ENCODE measurements around the gene UBASH3B. TPM values are rescaled to one million over a fixed set of nuclear protein-coding genes. Genes with fewer than 3 reads are reported as not detected.

The UBASH3B gene
- total RNA-seq, 1 donor from 2014 or later = 62.1 TPM

GRCh38 chr11:122791836-122792235 lies 136.3 kb downstream of the UBASH3B start:
- Histone ChIP-seq H3K79me2 (ENCODE audit: insufficient read depth, low read length) (no peaks in the 10 kb centered on the region), H3K4me3 (ENCODE audit: insufficient read depth, low read depth, low read length) (no peak overlapping the region), H3K9ac (ENCODE audit: low read length) (peak overlapping the region; percentile 35), H2AFZ (ENCODE audit: low read depth, low read length) (no peak overlapping the region), H3K36me3 (ENCODE audit: insufficient read depth, low read length) (peaks cover 28% of the 10 kb centered on the region), H3K27ac (ENCODE audit: low read depth, low read length) (peak overlapping the region; percentile 59), H3K4me2 (ENCODE audit: low read length) (peak overlapping the region; percentile 37), H3K27me3 (ENCODE audit: insufficient read depth, low read length) (no peaks in the 10 kb centered on the region), H4K20me1 (ENCODE audit: insufficient read depth, low read length) (no peaks in the 10 kb centered on the region), H3K4me1 (ENCODE audit: insufficient read depth, low read length) (peaks cover 10% of the 10 kb centered on the region), H3K9me3 (ENCODE audit: insufficient read depth, low read depth, low read length) (no peaks in the 10 kb centered on the region)
- Mint-ChIP-seq H3K9me3 (ENCODE audit: unreplicated experiment) (no peaks in the 10 kb centered on the region), H3K27me3 (ENCODE audit: low read depth, unreplicated experiment) (no peaks in the 10 kb centered on the region), H3K4me1 (ENCODE audit: low read depth, unreplicated experiment) (peaks cover 12% of the 10 kb centered on the region), H3K36me3 (ENCODE audit: low read depth, unreplicated experiment) (peaks cover 14% of the 10 kb centered on the region), H3K4me3 (ENCODE audit: unreplicated experiment) (no peak overlapping the region), H3K27ac (ENCODE audit: unreplicated experiment) (peak overlapping the region; percentile 67)
- FAIRE-seq = peak; percentile 86
- TF ChIP-seq EZH2 (IDR thresholded peaks at IDR 0.05; ENCODE audit: insufficient read depth, low read length) = no peak
- TF ChIP-seq CTCF (IDR thresholded peaks at IDR 0.05; ENCODE audit: insufficient read depth, low read depth, low read length) = no peak
- DNase-seq (ENCODE audit: low read depth) = peak; percentile 62

GRCh38 chr11:122793515-122793914 lies 138.0 kb downstream of the UBASH3B start:
- peaks cover 17% of the 10 kb centered on the region for H3K4me1 Mint-ChIP-seq (ENCODE audit: low read depth, unreplicated experiment)

More at GRCh38 chr11:122793515-122793914, 138.0 kb downstream of the UBASH3B start:
- H3K27ac Mint-ChIP-seq (ENCODE audit: unreplicated experiment) = no peak overlapping the region
- TF ChIP-seq CTCF (IDR thresholded peaks at IDR 0.05; ENCODE audit: insufficient read depth, low read depth, low read length) = no peak
- TF ChIP-seq EZH2 (IDR thresholded peaks at IDR 0.05; ENCODE audit: insufficient read depth, low read length) = no peak
- H3K27ac ChIP-seq (ENCODE audit: low read depth, low read length) = no peak overlapping the region
- H3K27me3 Mint-ChIP-seq (ENCODE audit: low read depth, unreplicated experiment) = no peaks in the 10 kb centered on the region
- peaks cover 37% of the 10 kb centered on the region for H3K36me3 ChIP-seq (ENCODE audit: insufficient read depth, low read length)
- H3K4me1 ChIP-seq (ENCODE audit: insufficient read depth, low read length) = peaks cover 10% of the 10 kb centered on the region
- H4K20me1 ChIP-seq (ENCODE audit: insufficient read depth, low read length) = no peaks in the 10 kb centered on the region
- H3K9me3 Mint-ChIP-seq (ENCODE audit: unreplicated experiment) = no peaks in the 10 kb centered on the region
- H3K36me3 Mint-ChIP-seq (ENCODE audit: low read depth, unreplicated experiment) = peaks cover 22% of the 10 kb centered on the region
- H3K4me2 ChIP-seq (ENCODE audit: low read length) = no peak overlapping the region
- no peaks in the 10 kb centered on the region for H3K79me2 ChIP-seq (ENCODE audit: insufficient read depth, low read length)
- no peak overlapping the region for H3K4me3 ChIP-seq (ENCODE audit: insufficient read depth, low read depth, low read length)
- DNase-seq (ENCODE audit: low read depth) (no peak), FAIRE-seq (no peak)
- H2AFZ ChIP-seq (ENCODE audit: low read depth, low read length) = no peak overlapping the region
- no peak overlapping the region for H3K4me3 Mint-ChIP-seq (ENCODE audit: unreplicated experiment)
- H3K9ac ChIP-seq (ENCODE audit: low read length) = no peak overlapping the region
- no peaks in the 10 kb centered on the region for H3K9me3 ChIP-seq (ENCODE audit: insufficient read depth, low read depth, low read length)
- H3K27me3 ChIP-seq (ENCODE audit: insufficient read depth, low read length) = no peaks in the 10 kb centered on the region
